HK-2 (cell line): Measurements from ENCODE around the gene CPS1.

Experiments
- DNase-seq: peaks from one replicate; pipeline ENCODE4 v3.0.0-alpha.2; 2018; ENCODE audit not compliant: unreplicated experiment

Gene CPS1

DNA sequence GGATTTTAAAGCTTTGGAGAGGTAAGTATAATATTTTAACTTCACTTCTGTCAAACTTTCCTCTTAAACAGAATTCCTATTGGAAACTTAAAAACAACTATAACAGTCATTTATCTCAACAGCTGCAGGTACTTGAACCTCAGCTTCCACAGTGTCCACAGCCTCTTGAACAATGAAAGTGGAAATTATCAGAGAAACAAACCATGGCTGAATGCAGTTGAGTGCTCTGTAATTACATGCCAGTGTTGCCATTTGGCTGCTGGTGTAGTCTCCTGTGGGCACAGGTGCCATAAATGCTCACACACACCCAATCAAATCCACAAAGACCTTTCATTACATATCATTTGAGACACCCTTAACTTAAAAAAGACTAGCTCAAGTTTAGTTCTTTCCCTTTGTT is 125.1 kb downstream of the CPS1 start:
- DNase-seq = no peak

GRCh38 chr2:210686401-210686800 is 130.0 kb downstream of the CPS1 start:
- DNase-seq = no peak

DNA sequence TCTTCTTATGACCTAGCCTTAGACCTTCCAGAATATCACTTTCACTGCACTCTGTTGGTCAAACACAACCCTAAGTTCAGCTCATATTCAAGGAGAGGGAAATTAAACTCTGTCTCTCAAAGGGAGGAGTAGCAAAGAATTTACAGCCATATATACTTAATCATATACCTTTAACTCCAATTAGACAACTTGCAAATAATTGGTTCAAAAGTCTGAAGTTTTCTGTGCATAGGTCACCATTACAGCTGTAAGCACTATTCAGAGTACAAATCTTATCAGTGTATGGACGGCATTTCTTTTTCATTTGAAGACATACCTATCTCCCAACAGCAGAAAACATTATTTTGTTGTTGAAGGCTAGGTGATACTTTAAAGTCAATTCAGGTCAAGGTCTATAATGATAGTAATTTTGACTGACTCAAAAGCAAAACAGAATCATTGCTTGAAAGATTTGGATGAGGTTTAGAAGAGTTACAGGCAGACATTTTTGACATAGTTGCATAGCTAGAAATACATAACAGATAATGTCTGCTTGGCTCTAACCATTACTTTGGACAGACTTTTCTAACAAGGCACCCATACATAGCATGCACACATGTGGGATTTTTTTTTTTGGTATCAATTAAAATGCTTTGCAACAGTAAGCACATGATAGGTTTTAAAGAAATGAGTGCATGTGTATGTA is 131.5 kb downstream of the CPS1 start:
- DNase-seq = no peak

DNA sequence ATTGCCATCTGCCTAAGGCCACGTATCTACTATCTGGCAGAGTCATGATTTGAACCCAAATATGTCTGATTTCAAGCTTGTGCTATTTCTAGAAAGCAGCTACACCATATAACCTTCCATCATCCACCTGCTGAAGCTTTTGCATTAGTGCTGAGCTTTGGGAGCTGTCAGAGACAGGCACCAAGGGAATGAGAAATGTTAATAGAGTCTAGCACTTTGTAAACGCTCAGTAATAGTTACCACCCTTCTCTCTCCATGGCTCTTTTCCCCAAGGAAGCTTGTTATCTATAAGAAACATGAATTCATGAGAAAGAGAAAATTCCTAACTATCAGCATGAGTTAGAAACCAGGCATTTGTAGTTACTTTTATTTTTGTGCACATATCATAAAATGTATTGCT is 151.5 kb downstream of the CPS1 start:
- DNase-seq = no peak

DNA sequence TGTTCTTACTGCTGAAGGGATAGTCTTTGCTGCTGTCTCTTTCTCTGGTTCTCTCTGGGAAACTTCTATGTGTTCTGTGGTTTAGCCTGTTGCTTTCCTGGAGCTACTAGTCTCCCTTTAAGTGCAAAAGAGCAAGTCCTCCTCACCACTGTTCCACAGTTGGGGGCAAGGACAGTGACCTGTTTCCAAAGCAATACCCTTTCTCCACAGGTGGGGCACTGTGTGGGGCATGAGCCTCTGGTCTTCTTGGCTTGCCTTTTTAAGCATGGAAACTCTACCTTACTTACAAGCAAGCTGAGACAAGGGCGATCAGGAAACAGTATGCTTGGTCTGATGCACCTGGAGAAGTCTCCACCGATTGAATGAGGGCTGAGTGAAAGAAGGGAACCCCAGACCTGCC is 156.7 kb downstream of the CPS1 start:
- no peak for DNase-seq

GRCh38 chr2:210715560-210716082 is 159.2 kb downstream of the CPS1 start:
- DNase-seq = no peak

DNA sequence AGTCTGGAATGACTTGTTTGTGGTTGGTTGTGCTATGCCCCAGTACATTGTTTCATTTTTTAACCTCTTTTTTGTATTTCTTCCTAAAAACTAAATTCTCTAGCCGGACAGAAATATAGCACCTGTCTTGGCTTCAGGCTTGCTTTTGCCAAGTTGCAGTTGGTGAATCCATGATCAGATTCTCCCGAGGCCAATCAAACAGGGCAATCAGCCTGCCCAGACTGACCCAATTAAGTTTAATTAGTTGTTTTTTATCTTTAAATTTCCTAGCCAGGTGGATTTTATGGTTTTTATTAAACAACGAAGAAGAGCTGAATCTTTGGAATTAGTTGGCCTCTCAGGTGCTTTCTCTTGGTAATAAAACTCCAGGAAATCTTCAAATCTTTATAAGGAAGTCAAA is 162.1 kb downstream of the CPS1 start:
- DNase-seq = no peak

DNA sequence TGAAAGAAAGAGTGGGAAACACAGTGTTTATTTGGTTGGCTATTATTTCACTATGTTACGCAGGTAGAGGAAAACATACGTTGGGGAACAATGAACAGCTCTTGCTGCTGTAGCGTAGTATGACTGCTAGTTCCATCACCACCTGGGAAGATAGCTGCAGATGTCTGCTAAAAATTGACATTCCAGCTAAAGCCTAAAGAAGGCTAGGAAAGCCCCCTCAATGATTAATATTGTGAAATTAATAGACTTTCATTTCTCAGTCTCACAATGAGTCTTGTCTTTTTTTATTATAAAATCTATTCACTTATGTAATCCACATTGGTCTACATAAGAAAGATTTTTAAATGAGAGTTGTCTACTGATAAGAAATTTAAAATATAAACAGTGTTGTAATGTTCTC is 165.7 kb downstream of the CPS1 start:
- DNase-seq = no peak

GRCh38 chr2:210727549-210727948 is 171.2 kb downstream of the CPS1 start:
- DNase-seq = no peak
